H1 (cell line): ENCODE measurements around the gene CD247. TPM values are rescaled to one million over a fixed set of nuclear protein-coding genes. Genes with fewer than 3 reads are reported as not detected.

ENCODE experiments used
- CBX5 ChIP-seq: fragments of 300-800, 300-1000 bp; sonication (generic); IDR thresholded peaks from 2 replicates; pipeline ENCODE4 v1.7.1; 2016; ENCODE audit warnings: antibody characterized with exemption, low read length, low read depth
- MAFK ChIP-seq: IDR thresholded peaks from 2 replicates; pipeline ENCODE4 v1.6.1; 2012; ENCODE audit warnings: low read depth, mild to moderate bottlenecking, improper control_type of control experiment, low read length
- RBBP5 ChIP-seq: IDR thresholded peaks from 2 replicates; pipeline ENCODE4 v1.7.1; 2012; ENCODE audit warnings: low read depth, mild to moderate bottlenecking, inconsistent platforms, low read length, moderate library complexity, borderline replicate concordance
- RFX5 ChIP-seq: IDR thresholded peaks from 2 replicates; pipeline ENCODE4 v1.6.1; 2011; ENCODE audit warnings: low read depth, low read length, improper control_type of control experiment, borderline replicate concordance
- SUZ12 ChIP-seq: fragments of 200-600 bp; sonication (generic); IDR thresholded peaks from 2 replicates; pipeline ENCODE4 v1.6.1; 2012; ENCODE audit warnings: mild to moderate bottlenecking, inconsistent platforms, low read length, moderate library complexity, mixed read lengths
- TEAD4 ChIP-seq: IDR thresholded peaks from 2 replicates; pipeline ENCODE4 v1.6.1; 2012; ENCODE audit warnings: low read depth, low read length, inconsistent platforms, mixed read lengths
- polyA plus RNA-seq, 7 experiments: library from polyadenylated mRNA; depleted of rRNA in 3 of 7; stranded (reverse) in 5 of 7; unstranded in 2 of 7; fragments of >200 nt in 5 of 7; fragments of 200-250 nt in 2 of 7; gene quantifications; 1 replicate in 5 of 7; 2 replicates in 1 of 7; 4 replicates in 1 of 7; pipeline versions ENCODE4 v1.2.1 to v1.2.3, GENCODE V29; 2011 to 2013; ENCODE audit warnings: missing spikeins in 2 of 7, mixed read lengths in 2 of 7
- total RNA-seq: library from RNA; stranded (reverse); fragmentation: NEBNext Ultra II Directional; extraction: Animal tissue kit (Norgen Biotek cat#: 25700); gene quantifications from 2 replicates; pipeline ENCODE4 v1.2.1, GENCODE V29; 2021
- TF ChIP-seq, protein P1 (sequence below): IDR thresholded peaks from 2 replicates; pipeline ENCODE4 v1.6.1; 2011; ENCODE audit warnings: low read depth, mild to moderate bottlenecking, low read length; ENCODE audit not compliant: insufficient read depth

CD247 gene
- total and polyA plus RNA-seq, 2 of the 8 experiments (the other 6 are each of a cell fraction or from before 2014, with no cell fraction given), result 2.0 to 2.2 TPM

DNA sequence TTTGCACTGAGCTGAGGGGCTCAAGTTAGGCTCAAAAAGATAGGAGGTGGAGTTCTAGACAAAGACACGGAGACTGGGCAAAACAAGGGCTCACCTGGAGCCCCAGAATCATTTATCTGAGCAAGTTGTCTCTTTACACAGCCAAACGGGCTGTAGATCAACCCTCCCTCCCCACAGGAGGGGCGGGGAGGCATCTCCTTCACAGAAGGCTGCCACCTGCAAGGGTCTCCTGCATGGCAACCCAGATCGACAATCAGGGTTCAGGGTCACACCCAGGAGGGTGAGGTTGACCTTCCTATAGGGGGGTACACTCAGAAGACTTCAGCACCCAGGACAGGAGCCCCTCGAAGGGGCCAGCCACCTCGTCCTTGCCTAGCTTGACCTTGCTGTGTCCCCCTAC, 84.0 kb downstream of the CD247 start (continued):
- TF ChIP-seq, protein P1, sequence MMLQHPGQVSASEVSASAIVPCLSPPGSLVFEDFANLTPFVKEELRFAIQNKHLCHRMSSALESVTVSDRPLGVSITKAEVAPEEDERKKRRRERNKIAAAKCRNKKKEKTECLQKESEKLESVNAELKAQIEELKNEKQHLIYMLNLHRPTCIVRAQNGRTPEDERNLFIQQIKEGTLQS, result no peak
- TF ChIP-seq RFX5 (no peak), RBBP5 (no peak), TEAD4 (no peak), MAFK (no peak), CBX5 (no peak), SUZ12 (no peak)
